Stimulated activated CD4-positive, alpha-beta T cell treated with anti-CD3 and anti-CD28 coated beads, TNF-alpha, amount 100 ng/mL, for 4 hours (primary cell): Measurements from ENCODE around the gene SH2D1A.
A peak's percentile ranks its signal among the peaks of the same experiment; 100 is the strongest.
"Not testable (repeated sequence)": the region's sequence is repeated elsewhere in the genome, so short reads cannot be mapped to it uniquely, and the experiment has no call there.

ENCODE experiments used
- DNase-seq, 3 experiments: peaks; one replicate each; pipeline ENCODE4 v3.0.0-alpha.2; 2020; ENCODE audit warnings: low read depth in 3 of 3

Gene SH2D1A

DNA sequence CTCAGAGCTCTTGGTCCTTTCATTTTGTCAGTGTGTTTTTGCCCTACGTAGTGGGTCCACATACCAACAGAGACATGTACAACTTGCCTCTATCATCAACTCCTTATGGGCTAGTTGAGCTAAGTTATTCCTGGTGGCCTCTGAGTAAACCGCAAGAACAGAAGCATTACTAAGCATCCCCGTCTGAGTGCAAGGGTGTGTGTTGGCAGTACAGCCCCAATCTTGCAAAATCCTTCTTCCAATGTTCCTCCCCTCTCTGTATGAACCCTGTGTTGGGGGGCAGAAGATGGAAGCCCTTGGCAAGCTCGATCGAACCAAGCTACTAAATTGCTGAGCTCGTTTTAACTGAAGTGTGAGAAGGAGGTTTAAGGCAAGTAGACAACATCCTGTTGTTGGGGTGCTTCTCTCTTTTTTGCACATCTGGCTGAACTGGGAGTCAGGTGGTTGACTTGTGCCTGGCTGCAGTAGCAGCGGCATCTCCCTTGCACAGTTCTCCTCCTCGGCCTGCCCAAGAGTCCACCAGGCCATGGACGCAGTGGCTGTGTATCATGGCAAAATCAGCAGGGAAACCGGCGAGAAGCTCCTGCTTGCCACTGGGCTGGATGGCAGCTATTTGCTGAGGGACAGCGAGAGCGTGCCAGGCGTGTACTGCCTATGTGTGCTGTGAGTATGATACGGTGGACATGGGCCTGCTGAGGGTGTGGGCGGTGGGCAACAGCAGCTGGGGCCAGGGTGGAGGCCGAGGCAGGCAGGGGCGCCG, at the start of gene SH2D1A:
SH2D1A (plus strand) TSS at position 447 of the 760 bp plus-strand sequence; CDS start at position 527, 80 bp downstream.
- no peak for DNase-seq

DNA sequence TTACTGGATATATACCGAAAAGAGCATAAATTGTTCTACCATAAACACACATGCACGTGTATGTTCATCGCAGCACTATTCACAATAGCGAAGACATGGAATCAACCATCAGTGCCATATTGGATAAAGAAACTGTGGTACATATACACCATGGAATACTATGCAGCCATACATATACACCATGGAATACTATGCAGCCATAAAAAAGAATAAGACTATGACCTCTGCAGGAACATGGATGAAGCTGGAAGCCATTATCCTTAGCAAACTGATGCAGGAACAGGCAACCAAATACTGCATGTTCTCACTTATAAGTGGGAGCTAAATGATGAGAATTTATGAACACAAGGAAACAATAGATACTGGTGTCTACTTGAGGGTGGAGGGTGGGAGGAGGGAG, 47.0 kb upstream of the SH2D1A start:
- not testable (repeated sequence) for DNase-seq

DNA sequence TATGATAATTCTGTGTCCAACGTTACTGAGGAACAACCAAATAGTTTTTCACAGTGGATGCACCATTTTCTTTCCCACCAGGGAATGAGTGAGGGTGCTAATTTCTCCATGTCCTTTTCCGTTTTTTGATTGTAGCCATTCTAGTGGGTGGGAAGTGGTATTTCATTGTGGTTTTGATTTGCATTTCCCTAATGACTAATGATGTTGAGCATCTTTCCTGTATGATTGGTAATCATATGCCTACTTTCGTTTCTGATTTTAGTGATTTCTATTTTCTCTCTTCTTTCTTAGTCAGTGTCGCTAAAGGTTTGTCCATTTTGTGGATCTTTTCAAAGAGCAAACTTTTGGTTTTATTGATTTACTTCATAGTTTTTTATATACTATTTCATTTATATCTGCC, 46.0 kb upstream of the SH2D1A start:
- no peak for DNase-seq

DNA sequence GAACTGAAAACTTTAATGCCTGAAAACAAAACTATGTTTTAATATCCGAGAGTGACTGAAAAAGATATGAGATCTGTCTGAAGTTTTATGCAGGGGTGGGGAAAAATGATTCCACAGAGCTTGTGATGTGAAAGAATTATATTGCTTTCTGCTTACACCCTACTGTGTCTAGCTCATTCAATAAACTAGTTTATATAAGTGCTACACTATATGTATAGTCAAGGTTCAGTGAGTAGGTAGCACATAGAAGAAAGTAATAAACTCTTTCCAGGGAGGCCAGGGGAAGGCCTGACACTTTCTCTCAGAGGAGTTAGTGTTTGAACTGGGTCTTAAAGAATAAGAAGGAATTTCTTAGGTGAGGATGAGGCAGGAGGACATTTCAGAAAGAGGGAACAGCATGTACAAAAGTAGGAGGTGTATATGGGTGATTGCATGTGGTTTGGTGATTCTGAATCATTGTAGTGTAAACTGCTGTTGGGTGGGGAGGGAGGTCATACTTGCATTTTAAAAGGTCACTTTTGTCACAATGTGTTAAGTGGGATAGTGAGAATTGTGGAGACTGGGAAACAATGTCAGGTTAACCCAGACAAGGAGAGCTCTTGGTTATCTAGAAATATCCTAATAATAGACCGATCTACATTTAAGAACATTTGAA, 39.0 kb upstream of the SH2D1A start:
- DNase-seq: no peak

DNA sequence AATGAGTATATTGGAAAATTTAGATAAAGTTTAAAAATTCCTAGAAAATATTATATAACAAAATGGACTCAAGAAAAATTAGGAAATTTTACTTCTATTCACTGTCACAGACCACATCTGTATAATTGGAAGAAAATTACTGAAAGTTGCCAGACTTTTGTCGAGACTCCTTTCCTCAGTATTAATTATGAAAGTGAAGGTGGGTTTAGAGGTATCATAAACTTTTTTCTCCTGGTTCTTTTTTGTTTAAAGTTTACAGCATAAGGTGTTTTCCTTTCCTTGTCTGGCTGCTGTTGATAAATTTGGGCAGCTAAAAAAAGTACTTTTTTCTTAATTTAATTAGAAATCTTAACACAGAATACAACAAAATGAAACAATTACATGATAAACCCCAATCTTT, 20.6 kb upstream of the SH2D1A start:
- no peak for DNase-seq

DNA sequence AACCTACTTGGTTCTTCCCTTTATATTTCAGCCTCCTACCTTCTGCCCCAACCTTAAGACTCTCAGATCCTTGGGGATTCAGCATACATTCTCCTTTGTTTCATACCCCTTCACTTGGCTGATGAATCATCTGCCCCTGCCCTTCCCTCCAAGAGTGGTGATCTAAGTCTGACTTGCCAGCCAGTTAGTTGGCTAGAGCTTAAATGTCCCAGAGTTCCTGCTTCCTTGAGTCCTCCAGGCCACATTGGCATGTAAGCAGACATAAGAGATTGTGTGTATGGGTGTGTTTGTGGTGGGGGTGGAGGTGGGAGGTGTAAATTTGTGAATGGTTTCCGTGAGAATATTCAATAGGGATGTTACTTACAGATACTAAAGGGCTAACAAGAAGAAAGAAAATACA, 17.6 kb upstream of the SH2D1A start:
- no peak for DNase-seq

DNA sequence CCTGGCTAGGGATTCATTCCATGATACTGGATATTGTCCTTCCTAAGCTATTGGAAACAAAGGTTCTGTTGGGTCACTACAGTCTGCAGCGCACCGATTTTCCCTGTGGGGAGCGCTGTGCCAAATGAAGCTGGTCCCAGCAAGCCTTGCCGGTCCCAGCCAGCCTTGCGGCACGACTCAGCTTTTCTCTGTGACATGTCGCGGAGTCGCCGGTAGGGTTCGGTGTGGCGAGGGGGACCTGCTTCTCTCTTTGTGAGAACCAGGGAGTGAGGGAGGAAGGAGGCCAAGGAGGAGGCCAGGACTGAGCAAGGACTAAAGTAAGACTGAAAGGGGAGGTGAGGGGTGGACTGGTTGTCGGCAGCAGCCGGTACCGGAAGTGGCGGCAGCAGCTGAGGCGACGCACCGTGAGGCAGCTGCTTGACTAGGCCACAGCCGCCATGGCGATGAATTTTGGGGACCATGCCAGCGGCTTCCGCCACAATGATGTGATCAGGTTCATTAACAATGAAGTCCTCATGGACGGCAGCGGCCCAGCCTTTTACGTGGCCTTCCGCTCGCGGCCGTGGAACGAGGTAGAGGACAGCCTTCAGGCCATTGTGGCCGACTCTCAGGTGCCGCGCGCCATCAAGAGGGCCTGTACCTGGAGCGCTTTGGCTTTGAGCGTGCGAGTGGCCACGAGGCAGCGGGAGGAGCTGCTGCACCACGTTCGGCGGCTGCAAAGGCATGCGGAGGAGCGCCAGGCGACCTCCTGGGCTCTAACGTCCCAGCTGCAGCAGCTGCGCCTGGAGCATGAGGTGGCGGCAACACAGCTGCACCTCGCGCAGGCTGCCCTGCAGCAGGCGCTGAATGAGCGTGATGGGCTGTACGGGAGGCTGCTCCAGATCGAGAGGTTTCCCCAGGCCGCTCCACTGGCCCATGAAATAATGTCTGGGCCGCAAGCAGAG, 13.6 kb upstream of the SH2D1A start, which contains the start of gene TEX13D:
TEX13D (plus strand) TSS at position 180 of the 944 bp plus-strand sequence; CDS start at position 438, 258 bp downstream.
- no peak for DNase-seq

DNA sequence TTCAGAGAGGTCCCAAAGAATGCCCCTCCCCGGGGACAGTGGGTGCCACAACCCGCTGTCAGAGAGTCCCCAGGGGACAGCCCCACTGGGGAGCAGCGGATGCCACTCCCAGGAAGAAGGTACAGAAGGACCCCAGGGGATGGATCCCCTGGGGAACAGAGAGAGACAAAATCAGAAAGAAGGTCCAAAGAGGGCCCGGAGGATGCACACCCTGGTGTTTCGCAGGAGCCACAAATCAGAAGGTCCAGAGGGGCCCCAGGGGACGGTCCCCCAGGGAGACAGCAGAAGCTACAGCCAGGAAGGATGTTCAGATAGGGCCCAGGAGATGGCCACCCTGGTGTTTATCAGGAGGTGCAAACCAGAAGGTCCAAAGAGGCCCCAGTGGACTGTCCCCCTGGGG, 12.5 kb upstream of the SH2D1A start:
- no peak for DNase-seq

DNA sequence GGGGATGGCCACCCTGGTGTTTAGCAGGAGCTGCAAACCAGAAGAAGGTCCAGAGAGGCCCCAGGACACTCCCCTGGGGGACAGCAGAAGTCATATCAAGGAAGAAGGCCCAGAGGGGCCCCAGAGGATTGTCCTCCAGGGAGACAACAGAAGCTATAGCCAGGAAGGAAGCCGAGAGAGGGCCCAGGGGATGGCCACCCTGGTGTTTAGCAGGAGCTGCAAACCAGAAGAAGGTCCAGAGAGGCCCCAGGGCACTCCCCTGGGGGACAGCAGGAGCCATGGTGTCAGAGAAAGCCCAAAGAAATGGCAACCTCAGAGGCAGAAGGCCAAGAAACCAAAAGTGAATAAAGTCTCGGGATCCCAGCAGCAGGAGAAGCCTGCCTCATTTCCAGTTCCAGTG, 11.8 kb upstream of the SH2D1A start:
- not testable (repeated sequence) for DNase-seq

DNA sequence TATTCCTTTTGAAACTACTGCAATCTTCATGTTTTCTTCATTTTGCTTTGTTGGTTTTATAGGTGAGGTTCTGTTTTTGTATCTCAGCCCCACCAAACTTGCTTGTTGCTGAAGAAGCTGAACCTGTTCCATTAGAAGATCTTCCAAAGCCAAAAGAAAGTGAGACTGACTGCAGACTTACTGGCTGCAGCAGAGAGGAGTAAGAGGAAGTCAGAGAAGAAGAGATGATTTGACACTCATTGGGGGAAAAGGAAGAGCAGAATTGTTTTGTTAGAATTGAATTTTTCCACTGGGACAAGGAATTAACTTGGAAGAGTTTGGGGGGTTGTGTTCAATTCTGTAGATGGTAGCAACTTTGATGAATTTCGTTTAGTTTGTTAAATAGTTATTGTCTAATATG, 10.8 kb upstream of the SH2D1A start:
- no peak for DNase-seq

DNA sequence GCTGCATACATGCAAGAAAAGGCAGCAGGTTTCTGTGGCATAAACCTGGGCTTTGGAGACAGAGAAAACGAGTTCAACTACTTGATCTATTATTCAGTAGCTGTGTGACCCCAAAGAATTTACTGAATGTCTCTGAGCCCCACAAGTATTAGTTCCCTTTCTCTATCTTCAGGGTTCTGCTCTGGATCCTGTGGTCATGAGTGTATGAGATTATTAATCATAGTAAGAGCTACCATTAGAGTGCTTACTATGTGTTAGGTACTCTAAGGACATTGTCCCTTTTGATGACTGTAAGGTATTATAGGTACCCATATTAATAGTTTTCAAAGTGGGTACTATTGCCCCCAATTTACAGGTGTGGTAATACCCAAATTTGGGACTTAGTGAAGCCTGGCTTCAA, 8.4 kb upstream of the SH2D1A start:
- no peak for DNase-seq

DNA sequence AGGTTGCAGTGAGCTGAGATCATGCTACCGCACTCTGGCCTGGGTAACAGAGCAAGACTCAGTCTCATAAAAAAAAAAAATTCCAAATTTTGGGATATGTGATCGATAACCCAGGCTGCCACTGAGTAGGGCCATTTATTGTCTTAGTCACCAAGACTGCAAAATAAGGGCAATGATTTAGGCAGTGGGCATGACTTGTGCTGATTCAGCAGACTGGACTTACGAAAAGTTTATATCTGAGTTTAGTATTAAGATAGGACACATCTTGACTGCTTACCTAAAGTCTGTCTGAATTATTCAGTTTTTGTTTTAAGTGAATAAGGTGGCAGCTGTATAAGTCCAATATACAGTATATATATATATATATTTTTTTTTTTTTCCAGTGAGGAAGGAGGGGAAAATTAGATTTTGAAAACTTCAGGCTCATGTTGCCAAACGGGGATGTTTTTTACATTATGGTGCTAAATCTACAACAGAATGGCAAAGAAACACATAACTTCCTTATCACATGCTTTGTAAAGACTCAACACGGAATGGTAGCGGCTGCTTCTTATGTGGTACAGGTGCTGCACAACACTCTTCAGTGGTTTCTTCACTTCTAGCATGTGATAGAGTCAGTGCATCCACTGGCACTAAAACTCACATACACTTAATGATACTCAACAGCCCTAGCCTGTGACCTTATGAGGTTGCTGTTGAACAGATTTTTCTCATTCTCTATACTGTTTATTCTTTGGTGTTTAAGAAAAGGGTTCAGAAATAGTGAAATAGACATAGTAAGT, 7.4 kb upstream of the SH2D1A start:
- DNase-seq: no peak

DNA sequence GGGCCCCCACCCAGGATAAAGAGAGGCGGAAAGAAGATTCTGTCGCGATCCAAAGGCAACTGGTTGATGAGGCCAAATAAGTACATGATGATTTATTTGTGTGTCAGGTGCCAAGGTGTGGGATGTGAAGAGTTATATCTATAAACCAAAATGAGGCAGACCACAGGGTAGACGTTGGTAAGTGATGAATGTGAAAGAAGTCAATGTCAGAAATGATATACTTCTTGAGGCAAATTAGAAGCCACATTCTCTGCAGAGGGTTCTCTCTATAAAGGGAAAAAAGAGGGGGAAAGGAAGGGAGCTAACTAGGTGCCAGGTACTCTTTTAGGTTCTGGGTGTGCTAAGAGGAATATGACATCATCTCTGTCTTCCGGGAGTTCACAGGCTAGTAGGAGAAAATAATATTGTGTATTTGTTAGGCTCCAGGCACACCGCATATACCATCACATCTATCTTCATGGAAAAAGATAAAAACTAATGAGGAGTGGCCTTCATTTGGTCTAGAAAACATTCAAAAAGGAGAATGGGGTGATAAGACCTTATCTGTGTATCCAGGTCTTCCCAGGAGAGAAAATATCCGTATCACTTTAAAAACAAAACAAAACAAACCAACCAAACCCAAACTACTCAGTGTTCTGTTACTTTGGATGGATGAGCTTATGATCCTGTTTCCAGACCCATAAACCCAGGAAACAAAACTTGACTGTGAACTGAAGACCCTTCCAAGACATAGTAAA, 4.8 kb upstream of the SH2D1A start:
- DNase-seq: no peak

DNA sequence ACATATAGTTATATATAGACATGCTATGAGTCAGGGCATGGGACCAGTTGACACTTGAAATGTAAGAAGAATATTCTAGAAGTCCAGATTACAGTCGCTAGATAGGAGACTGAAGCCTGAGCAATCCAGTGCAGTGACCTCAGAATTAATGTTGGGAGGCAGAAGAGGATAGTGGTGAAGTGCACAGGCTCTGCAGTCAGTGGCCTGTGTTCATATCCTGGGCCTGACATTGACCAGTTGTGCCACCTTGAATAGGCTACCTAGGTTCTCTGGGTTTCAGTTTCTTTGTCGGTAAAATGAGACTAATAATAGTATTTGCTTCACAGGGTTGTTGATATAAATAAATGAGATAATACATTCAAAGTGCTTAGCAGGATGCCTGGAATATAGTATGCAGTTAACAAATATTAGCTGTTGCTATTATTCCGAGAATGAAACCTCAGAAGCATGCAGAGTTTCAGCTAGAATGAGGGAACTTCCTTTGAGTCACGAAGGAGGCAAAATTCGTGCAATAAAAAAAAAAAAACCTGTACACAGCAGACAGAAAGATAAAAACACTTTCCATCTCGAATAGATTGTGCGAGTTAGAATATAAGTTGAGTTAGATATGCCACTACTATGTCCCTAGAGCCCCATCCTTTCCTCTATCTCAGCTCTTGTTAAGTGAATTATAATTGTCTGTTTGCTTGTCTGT, 4.0 kb upstream of the SH2D1A start:
- DNase-seq: no peak

DNA sequence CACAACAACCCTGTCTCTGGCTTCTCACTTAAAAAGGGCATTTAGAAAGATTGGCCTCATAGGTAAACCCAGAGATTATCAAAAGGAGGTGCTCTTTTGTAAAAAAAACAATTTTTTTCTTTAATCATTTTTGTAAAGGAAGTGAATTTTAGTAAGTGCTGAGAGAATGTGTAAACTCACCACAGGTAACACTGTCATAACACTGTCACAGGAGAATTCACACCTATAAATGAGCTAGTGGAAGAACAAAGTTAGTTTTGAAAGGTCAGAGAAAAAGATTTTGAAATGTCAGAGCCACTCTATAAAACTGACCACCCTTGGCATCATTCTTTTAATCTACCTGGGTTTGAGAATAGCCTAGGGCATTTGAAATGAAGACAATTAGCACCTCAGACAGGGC, 3.3 kb upstream of the SH2D1A start:
- DNase-seq: no peak

DNA sequence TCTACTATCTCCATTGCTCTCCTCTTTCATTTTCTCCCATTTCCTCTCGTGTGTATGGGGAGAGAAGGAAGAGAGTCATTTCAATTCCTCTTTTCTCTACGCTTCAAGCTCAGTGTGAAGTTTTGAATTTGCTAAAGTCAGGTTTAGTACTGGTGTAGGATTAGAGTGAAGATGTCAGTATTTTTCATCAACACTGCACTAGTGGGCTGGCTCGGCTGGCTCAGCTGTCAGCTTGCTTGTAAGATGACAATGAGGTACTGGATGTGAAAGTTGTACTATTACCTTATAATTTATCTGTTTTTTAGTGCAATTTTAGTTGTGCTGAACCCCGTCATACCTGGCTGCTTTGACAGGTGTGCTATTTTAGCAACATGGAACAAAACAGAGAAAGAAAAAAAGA, 2.1 kb upstream of the SH2D1A start:
- no peak for DNase-seq

DNA sequence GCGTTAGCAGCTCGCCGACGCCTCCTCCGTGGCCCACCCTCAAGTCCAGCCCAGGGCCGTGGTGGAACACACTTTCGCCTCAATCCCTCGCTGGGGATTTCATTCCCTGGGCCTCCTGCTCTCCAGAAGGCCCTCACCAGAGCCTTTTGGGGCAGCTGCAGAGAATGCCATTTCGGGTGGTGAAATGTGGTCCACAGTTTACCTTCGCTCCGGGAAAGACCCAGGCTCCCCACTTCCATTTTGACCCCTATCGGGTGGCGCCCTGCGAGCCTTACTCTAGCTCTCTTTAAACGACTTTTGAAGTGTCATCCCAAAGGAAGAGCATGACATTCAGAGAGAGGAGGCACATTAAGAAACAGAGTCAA, 496 bp downstream of the SH2D1A start:
- DNase-seq: no peak

DNA sequence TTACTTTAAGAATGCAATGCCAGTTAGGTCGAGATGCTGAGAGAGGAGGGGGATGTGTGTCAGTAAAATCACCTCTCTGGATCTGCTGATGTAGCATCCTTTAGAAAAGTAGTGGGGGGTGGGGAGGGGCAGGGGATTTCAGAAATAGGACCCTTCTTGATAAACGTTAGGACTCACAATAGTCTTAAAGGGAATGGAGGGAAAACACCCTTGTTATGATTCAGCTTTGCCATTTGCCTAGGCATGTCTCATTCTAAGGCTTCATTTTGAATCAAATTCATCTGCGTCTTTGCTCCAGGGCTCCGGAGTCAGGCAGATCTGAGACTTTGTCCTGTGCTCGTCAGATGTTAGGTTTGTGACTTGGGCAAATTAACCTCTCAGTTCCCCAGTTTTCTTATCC, 879 bp downstream of the SH2D1A start:
- peak in 2 of 3 experiments; percentile 22 to 32 for DNase-seq

DNA sequence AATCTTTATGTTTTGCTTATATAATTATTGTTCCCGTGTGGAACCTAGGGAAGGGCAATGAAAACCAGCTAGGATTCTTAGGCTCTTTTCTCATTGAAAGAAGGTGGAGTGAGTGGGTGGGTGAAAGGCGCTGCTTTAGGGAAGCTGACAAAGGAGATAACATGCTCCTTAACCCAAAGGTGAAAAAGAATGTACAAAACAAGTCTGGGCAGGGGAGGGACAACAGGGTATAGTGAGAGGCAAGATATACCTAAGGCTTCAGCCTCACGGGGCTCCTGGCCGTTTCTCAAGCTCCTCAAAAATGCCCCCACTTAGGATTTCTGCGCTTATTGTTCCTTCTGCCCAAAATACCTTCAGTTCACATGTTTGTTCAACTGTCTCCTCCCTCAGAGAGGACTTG, 1.8 kb downstream of the SH2D1A start:
- no peak for DNase-seq

DNA sequence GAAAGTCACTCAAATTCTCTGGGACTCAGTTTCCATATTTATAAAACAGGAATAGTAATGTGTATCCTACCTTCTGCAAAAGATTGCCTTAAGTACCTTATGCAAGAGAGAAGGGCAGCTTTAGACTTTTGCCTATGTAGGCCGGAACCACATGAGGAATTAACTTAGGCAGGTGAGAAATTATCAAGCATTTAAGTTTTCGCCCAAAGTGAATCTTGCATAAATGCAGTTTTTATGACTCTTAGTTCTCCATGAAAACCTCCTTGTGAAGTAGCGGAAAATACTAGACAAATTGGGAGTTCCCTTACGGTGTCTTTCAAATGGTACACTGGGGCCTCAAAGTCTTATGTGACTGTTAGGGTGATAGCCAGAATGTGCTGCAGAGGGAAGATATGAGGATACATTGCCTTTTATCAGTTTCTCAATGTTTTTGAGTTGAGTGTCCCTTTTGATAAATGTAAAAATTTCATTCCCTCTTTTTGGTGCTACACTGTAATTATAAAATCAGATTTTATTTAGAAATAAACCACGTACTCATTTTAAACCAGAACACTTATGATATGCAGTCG, 2.6 kb downstream of the SH2D1A start:
- DNase-seq: no peak
